Activated CD8-positive, alpha-beta memory T cell treated with anti-CD3 and anti-CD28 coated beads, Interleukin-2, amount 10 ng/mL, durations not matched to agents 7 days and 5 days (primary cell): ENCODE results near the gene RCE1. TPM values are rescaled to one million over a fixed set of nuclear protein-coding genes. Genes with fewer than 3 reads are reported as not detected.

Experiments used
- ATAC-seq: fragments of 150-1000 bp; cut with Tn5 transposase; one replicate; pipeline ENCODE4 v1.10.0; 2021; ENCODE audit warnings: moderate library complexity
- CTCF ChIA-PET: fragments of 350-600 bp; sonication (Branson Sonifier 250); formaldehyde crosslinking; loops from one replicate; lab custom pipeline; 2021; ENCODE audit warnings: antibody characterized with exemption; lab: Charles Lee
- DNase-seq: peaks from one replicate; pipeline ENCODE4 v3.0.0-alpha.2; 2020
- H3K27ac Mint-ChIP-seq: one replicate; pipeline ENCODE4 v1.8.0; 2021; ENCODE audit warnings: mild to moderate bottlenecking, mixed read lengths
- H3K27me3 Mint-ChIP-seq: one replicate; pipeline ENCODE4 v1.8.0; 2021; ENCODE audit warnings: mixed read lengths
- H3K36me3 Mint-ChIP-seq: one replicate; pipeline ENCODE4 v1.8.0; 2021; ENCODE audit warnings: mild to moderate bottlenecking, mixed read lengths
- H3K4me1 Mint-ChIP-seq: one replicate; pipeline ENCODE4 v1.8.0; 2021; ENCODE audit warnings: mixed read lengths
- H3K4me3 Mint-ChIP-seq: one replicate; pipeline ENCODE4 v1.8.0; 2021; ENCODE audit warnings: mild to moderate bottlenecking, moderate library complexity, mixed read lengths
- H3K9me3 Mint-ChIP-seq: one replicate; pipeline ENCODE4 v1.8.0; 2022; ENCODE audit warnings: low read depth, mixed read lengths
- total RNA-seq, 2 experiments: library from RNA; stranded (reverse); gene quantifications; one replicate each; pipeline ENCODE4 v1.2.3, GENCODE V29; 2021

Gene RCE1
- total RNA-seq, 2 experiments from 2014 or later, result 24.1 to 25.7 TPM

- Mint-ChIP-seq H3K36me3 (peaks cover 7% of the 10 kb centered on the region), H3K9me3 (no peaks in the 10 kb centered on the region), H3K4me1 (peaks cover 9% of the 10 kb centered on the region), H3K27ac (no peak overlapping the region), H3K27me3 (no peaks in the 10 kb centered on the region), H3K4me3 (no peak overlapping the region)
- CTCF ChIA-PET, result interaction anchor here (0.9 to 4.2 kb wide), 11 partner anchors 9 to 396 kb away, joined by 3 to 27 read pairs (median 5); partner anchors contain the start of genes MRPL11, RBM4B and RCE1
- DNase-seq (no peak), ATAC-seq (no peak)
Observed at GRCh38 chr11:66834943-66835342, 8.3 kb upstream of the RCE1 start.

- H3K36me3 Mint-ChIP-seq, result peaks cover 14% of the 10 kb centered on the region
- H3K9me3 Mint-ChIP-seq, result no peaks in the 10 kb centered on the region
- no peak overlapping the region for H3K4me3 Mint-ChIP-seq
- H3K4me1 Mint-ChIP-seq, result peaks cover 18% of the 10 kb centered on the region
- H3K27ac Mint-ChIP-seq, result no peak overlapping the region
- DNase-seq (no peak), ATAC-seq (no peak)
- H3K27me3 Mint-ChIP-seq, result no peaks in the 10 kb centered on the region
- CTCF ChIA-PET, result interaction anchor here (1.3 kb wide), 1 partner anchor 158 kb away, joined by 4 read pairs; the partner anchor contains the start of gene RBM4B
Observed at GRCh38 chr11:66835768-66836405, 7.4 kb upstream of the RCE1 start.

- H3K27me3 Mint-ChIP-seq, result no peaks in the 10 kb centered on the region
- DNase-seq, result no peak
- H3K4me1 Mint-ChIP-seq, result peaks cover 45% of the 10 kb centered on the region
- no peak for ATAC-seq
- peak overlapping the region; percentile 66 for H3K27ac Mint-ChIP-seq
- peaks cover 22% of the 10 kb centered on the region for H3K36me3 Mint-ChIP-seq
- H3K9me3 Mint-ChIP-seq, result no peaks in the 10 kb centered on the region
- CTCF ChIA-PET, result interaction anchor here (0.7 to 3.8 kb wide), 2 partner anchors 41 to 42 kb away, joined by 3 to 14 read pairs; no protein-coding TSS in a partner anchor
- no peak overlapping the region for H3K4me3 Mint-ChIP-seq
Observed at GRCh38 chr11:66840317-66841091, 2.7 kb upstream of the RCE1 start.

- CTCF ChIA-PET, result interaction anchor here (0.7 to 4.2 kb wide), 13 partner anchors 8 to 230 kb away, joined by 3 to 19 read pairs (median 3); partner anchors contain the start of gene RBM4
- Mint-ChIP-seq H3K27me3 (no peaks in the 10 kb centered on the region), H3K36me3 (peaks cover 22% of the 10 kb centered on the region), H3K9me3 (no peaks in the 10 kb centered on the region), H3K4me1 (peaks cover 45% of the 10 kb centered on the region), H3K27ac (peak overlapping the region; percentile 91), H3K4me3 (peak overlapping the region; percentile 92)
- no peak for DNase-seq
- ATAC-seq, result no peak
Observed at GRCh38 chr11:66841861-66842260, 1.4 kb upstream of the RCE1 start.

DNA sequence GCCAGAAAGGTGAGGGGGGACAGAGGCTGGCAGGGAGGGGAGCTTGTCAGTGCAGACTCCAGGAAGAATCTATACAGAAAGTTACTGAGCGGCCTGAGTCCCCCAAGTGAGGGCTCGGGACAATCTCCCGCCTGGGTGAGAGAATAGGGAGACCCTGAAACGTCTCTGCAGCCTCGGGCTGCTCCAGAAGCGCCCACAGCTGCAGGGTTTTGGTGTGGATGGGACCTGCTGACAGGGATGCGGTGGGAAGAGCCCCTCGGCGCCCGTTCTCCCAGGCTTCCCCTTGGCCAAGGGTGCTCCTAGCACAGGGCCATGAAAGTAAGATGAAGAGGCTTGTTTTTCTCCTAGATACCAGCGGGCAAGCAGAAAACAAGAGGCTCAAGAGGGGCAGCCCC is 743 bp upstream of the RCE1 start:
- Mint-ChIP-seq H3K4me1 (peaks cover 45% of the 10 kb centered on the region), H3K9me3 (no peaks in the 10 kb centered on the region), H3K4me3 (peak overlapping the region; percentile 92), H3K27ac (peak overlapping the region; percentile 91), H3K27me3 (no peaks in the 10 kb centered on the region), H3K36me3 (peaks cover 22% of the 10 kb centered on the region)
- CTCF ChIA-PET, result interaction anchor here (0.7 to 4.2 kb wide), 12 partner anchors 9 to 204 kb away, joined by 3 to 19 read pairs (median 4); partner anchors contain the start of gene RBM4
- peak; percentile 1 for ATAC-seq
- no peak for DNase-seq

- CTCF ChIA-PET, result interaction anchor here (1.9 to 4.2 kb wide), 6 partner anchors 8 to 150 kb away, joined by 5 to 19 read pairs (median 10); no protein-coding TSS in a partner anchor
- Mint-ChIP-seq H3K27ac (peak overlapping the region; percentile 95), H3K9me3 (no peaks in the 10 kb centered on the region), H3K36me3 (peaks cover 17% of the 10 kb centered on the region), H3K4me3 (peak overlapping the region; percentile 92), H3K4me1 (peaks cover 45% of the 10 kb centered on the region), H3K27me3 (no peaks in the 10 kb centered on the region)
- no peak for ATAC-seq
- peak; percentile 39 for DNase-seq
Observed at GRCh38 chr11:66843776-66844495, 695 bp downstream of the RCE1 start.

- ATAC-seq (no peak), DNase-seq (no peak)
- Mint-ChIP-seq H3K4me1 (peaks cover 42% of the 10 kb centered on the region), H3K4me3 (peak overlapping the region; percentile 92), H3K9me3 (no peaks in the 10 kb centered on the region), H3K27me3 (no peaks in the 10 kb centered on the region), H3K36me3 (peaks cover 15% of the 10 kb centered on the region), H3K27ac (peak overlapping the region; percentile 95)
- CTCF ChIA-PET, result interaction anchor here (0.6 to 4.2 kb wide), 5 partner anchors 7 to 150 kb away, joined by 4 to 19 read pairs (median 9); no protein-coding TSS in a partner anchor
Observed at GRCh38 chr11:66844496-66845142, 1.4 kb downstream of the RCE1 start.

- H3K9me3 Mint-ChIP-seq, result no peaks in the 10 kb centered on the region
- CTCF ChIA-PET, result interaction anchor here (0.6 to 4.2 kb wide), 3 partner anchors 10 to 93 kb away, joined by 4 to 19 read pairs (median 9); no protein-coding TSS in a partner anchor
- no peak overlapping the region for H3K4me3 Mint-ChIP-seq
- ATAC-seq (no peak), DNase-seq (peak; percentile 39)
- H3K27me3 Mint-ChIP-seq, result no peaks in the 10 kb centered on the region
- H3K27ac Mint-ChIP-seq, result no peak overlapping the region
- peaks cover 35% of the 10 kb centered on the region for H3K4me1 Mint-ChIP-seq
- peaks cover 13% of the 10 kb centered on the region for H3K36me3 Mint-ChIP-seq
Observed at GRCh38 chr11:66845143-66845875, 2.1 kb downstream of the RCE1 start.

DNA sequence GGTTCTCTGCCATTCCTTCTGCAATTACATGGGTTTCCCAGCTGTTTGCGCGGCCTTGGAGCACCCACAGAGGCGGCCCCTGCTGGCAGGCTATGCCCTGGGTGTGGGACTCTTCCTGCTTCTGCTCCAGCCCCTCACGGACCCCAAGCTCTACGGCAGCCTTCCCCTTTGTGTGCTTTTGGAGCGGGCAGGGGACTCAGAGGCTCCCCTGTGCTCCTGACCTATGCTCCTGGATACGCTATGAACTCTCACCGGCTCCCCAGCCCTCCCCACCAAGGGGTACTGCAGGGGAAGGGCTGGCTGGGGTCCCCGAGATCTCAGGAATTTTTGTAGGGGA is 2.6 kb downstream of the RCE1 start:
- CTCF ChIA-PET, result interaction anchor here (2.4 to 4.2 kb wide), 2 partner anchors 9 to 12 kb away, joined by 9 to 19 read pairs; no protein-coding TSS in a partner anchor
- ATAC-seq (no peak), DNase-seq (peak; percentile 37)
- Mint-ChIP-seq H3K4me3 (no peak overlapping the region), H3K36me3 (peaks cover 8% of the 10 kb centered on the region), H3K27me3 (no peaks in the 10 kb centered on the region), H3K9me3 (no peaks in the 10 kb centered on the region), H3K27ac (no peak overlapping the region), H3K4me1 (peaks cover 29% of the 10 kb centered on the region)

- H3K27ac Mint-ChIP-seq, result no peak overlapping the region
- no peak for ATAC-seq
- H3K36me3 Mint-ChIP-seq, result peaks cover 6% of the 10 kb centered on the region
- H3K4me3 Mint-ChIP-seq, result no peak overlapping the region
- H3K4me1 Mint-ChIP-seq, result peaks cover 26% of the 10 kb centered on the region
- H3K27me3 Mint-ChIP-seq, result no peaks in the 10 kb centered on the region
- no peaks in the 10 kb centered on the region for H3K9me3 Mint-ChIP-seq
- CTCF ChIA-PET, result interaction anchor here (2.4 kb wide), 1 partner anchor 8 kb away, joined by 9 read pairs; no protein-coding TSS in a partner anchor
- peak; percentile 37 for DNase-seq
Observed at GRCh38 chr11:66846671-66847091, 3.4 kb downstream of the RCE1 start.

GRCh38 chr11:66847461-66848232 is 4.4 kb downstream of the RCE1 start:
- peaks cover 25% of the 10 kb centered on the region for H3K4me1 Mint-ChIP-seq
- H3K27ac Mint-ChIP-seq, result no peak overlapping the region
- no peaks in the 10 kb centered on the region for H3K9me3 Mint-ChIP-seq
- peaks cover under 1% of the 10 kb centered on the region for H3K36me3 Mint-ChIP-seq
- CTCF ChIA-PET, result no interaction called here
- ATAC-seq (no peak), DNase-seq (peak; percentile 37)
- no peak overlapping the region for H3K4me3 Mint-ChIP-seq
- H3K27me3 Mint-ChIP-seq, result no peaks in the 10 kb centered on the region
